EL (cell line): ENCODE data around the gene PLPP3.
A peak's percentile ranks its signal among the peaks of the same experiment; 100 is the strongest.

Experiments used
- DNase-seq: peaks from one replicate; pipeline ENCODE4 v3.0.0-alpha.2; 2016

Gene PLPP3

GRCh38 chr1:56493826-56494225 is 85.5 kb downstream of the PLPP3 start:
- no peak for DNase-seq

GRCh38 chr1:56491441-56491840 is 87.9 kb downstream of the PLPP3 start:
- DNase-seq, result peak; percentile 82

- no peak for DNase-seq
Observed at GRCh38 chr1:56490619-56491018, 88.7 kb downstream of the PLPP3 start.

- DNase-seq, result no peak
Observed at GRCh38 chr1:56489695-56490094, 89.7 kb downstream of the PLPP3 start.

GRCh38 chr1:56484695-56485094 is 94.7 kb downstream of the PLPP3 start:
- peak; percentile 45 for DNase-seq

- no peak for DNase-seq
Observed at GRCh38 chr1:56483104-56483503, 96.3 kb downstream of the PLPP3 start.

- DNase-seq, result no peak
Observed at GRCh38 chr1:56482486-56482885, 96.9 kb downstream of the PLPP3 start.

- DNase-seq, result no peak
Observed at GRCh38 chr1:56481140-56481694, 98.1 kb downstream of the PLPP3 start.

- DNase-seq, result no peak
Observed at GRCh38 chr1:56478734-56479133, 100.6 kb downstream of the PLPP3 start.

- DNase-seq, result peak; percentile 57
Observed at GRCh38 chr1:56477164-56478111, 101.9 kb downstream of the PLPP3 start.

- peak; percentile 10 for DNase-seq
Observed at GRCh38 chr1:56473582-56474270, 105.6 kb downstream of the PLPP3 start.

GRCh38 chr1:56472860-56473259 is 106.5 kb downstream of the PLPP3 start:
- no peak for DNase-seq

- DNase-seq, result peak; percentile 48
Observed at GRCh38 chr1:56469640-56470371, 109.6 kb downstream of the PLPP3 start.

GRCh38 chr1:56468518-56468917 is 110.8 kb downstream of the PLPP3 start:
- DNase-seq, result no peak

- no peak for DNase-seq
Observed at GRCh38 chr1:56466538-56466937, 112.8 kb downstream of the PLPP3 start.

- no peak for DNase-seq
Observed at GRCh38 chr1:56464294-56464693, 115.1 kb downstream of the PLPP3 start.

GRCh38 chr1:56463376-56463775 is 116.0 kb downstream of the PLPP3 start:
- no peak for DNase-seq

GRCh38 chr1:56462209-56462608 is 117.2 kb downstream of the PLPP3 start:
- no peak for DNase-seq

- no peak for DNase-seq
Observed at GRCh38 chr1:56461158-56462127, 117.9 kb downstream of the PLPP3 start.

GRCh38 chr1:56459260-56459659 is 120.1 kb downstream of the PLPP3 start:
- peak; percentile 13 for DNase-seq

- no peak for DNase-seq
Observed at GRCh38 chr1:56457756-56458375, 121.5 kb downstream of the PLPP3 start.
